Measurements from ENCODE around the gene LIMS2. TPM values are rescaled to one million over a fixed set of nuclear protein-coding genes. Genes with fewer than 3 reads are reported as not detected.

The LIMS2 gene
- total RNA-seq, 8 experiments from 2014 or later, result 0.22 to 9.3 (median 1.5) TPM

- no peaks in the 10 kb centered on the region for H3K4me1 ChIP-seq (replicated peaks in 1 of 2)
- ATAC-seq (replicated peaks in 6 of 8), result no peak
- no peak overlapping the region for H3K27ac ChIP-seq
- in situ Hi-C loops (cut with MboI; ENCODE audit: low pct_unique_long_range_greater_than_20kb in 2 of 9, low sequenced_read_pairs in 9 of 9, unreplicated experiment in 9 of 9), result no loop called here
- WGBS, 10 experiments, result 20 to 100% (median 85%) methylated on average over 1 to 2 of the region's 5 CpGs; no CpG with 5 or more reads in 6 of the 10 experiments
- H3K4me3 ChIP-seq, result no peak overlapping the region
Measured at GRCh38 chr2:127589841-127590240, 85.5 kb downstream of the LIMS2 start.

GRCh38 chr2:127589358-127589757, 86.0 kb downstream of the LIMS2 start:
- Histone ChIP-seq H3K4me1 (replicated peaks in 1 of 2) (no peaks in the 10 kb centered on the region), H3K27ac (no peak overlapping the region), H3K4me3 (no peak overlapping the region)
- ATAC-seq (replicated peaks in 6 of 8), result no peak
- in situ Hi-C loops (cut with MboI; ENCODE audit: low pct_unique_long_range_greater_than_20kb in 2 of 9, low sequenced_read_pairs in 9 of 9, unreplicated experiment in 9 of 9), result no loop called here
- WGBS, 10 experiments, result no CpG with 5 or more reads among the region's 3 CpGs

Other genes starting within 250 kb of the LIMS2 start
- 10 to 100 TPM; 40.1 to 56.7 (median 46.8) TPM for gene IWS1, start 149.0 kb downstream of the LIMS2 start, total RNA-seq
- gene MYO7B, start 139.8 kb downstream of the LIMS2 start, total RNA-seq, result 1 to 10 TPM in 1 of 8 experiments, under 1 TPM in 5, not detected in 2; 0.08 to 1.1 (median 0.36) TPM
- 1 to 10 TPM in 2 of 8 experiments, under 1 TPM in 5, not detected in 1; 0.27 to 1.7 (median 0.45) TPM for gene GPR17, start 29.4 kb downstream of the LIMS2 start, total RNA-seq
- 1 to 10 TPM in 2 of 8 experiments, under 1 TPM in 2, not detected in 4; 0.36 to 2.0 (median 1.0) TPM for gene SFT2D3, start 26.0 kb upstream of the LIMS2 start, total RNA-seq
- 10 to 100 TPM; 32.8 to 80.9 (median 49.2) TPM for gene WDR33, start 135.6 kb upstream of the LIMS2 start, total RNA-seq
- gene POLR2D, start 182.6 kb upstream of the LIMS2 start, total RNA-seq, result 10 to 100 TPM; 17.3 to 42.2 (median 23.2) TPM
- gene AMMECR1L, start 210.4 kb upstream of the LIMS2 start, total RNA-seq, result 10 to 100 TPM in 6 of 8 experiments, 1 to 10 TPM in 2; 9.5 to 23.5 (median 14.7) TPM

All from motor neuron (in vitro differentiated cells).